Stimulated activated CD8-positive, alpha-beta memory T cell treated with anti-CD3 and anti-CD28 coated beads, Interleukin-4, amount 100 ng/mL, for 48 hours (primary cell): Measurements from ENCODE around the gene TYW1.
"Not testable (repeated sequence)": the region's sequence is repeated elsewhere in the genome, so short reads cannot be mapped to it uniquely, and the experiment has no call there.

Experiments used
- DNase-seq: peaks from one replicate; pipeline ENCODE4 v3.0.0-alpha.2; 2020

Gene TYW1

DNA sequence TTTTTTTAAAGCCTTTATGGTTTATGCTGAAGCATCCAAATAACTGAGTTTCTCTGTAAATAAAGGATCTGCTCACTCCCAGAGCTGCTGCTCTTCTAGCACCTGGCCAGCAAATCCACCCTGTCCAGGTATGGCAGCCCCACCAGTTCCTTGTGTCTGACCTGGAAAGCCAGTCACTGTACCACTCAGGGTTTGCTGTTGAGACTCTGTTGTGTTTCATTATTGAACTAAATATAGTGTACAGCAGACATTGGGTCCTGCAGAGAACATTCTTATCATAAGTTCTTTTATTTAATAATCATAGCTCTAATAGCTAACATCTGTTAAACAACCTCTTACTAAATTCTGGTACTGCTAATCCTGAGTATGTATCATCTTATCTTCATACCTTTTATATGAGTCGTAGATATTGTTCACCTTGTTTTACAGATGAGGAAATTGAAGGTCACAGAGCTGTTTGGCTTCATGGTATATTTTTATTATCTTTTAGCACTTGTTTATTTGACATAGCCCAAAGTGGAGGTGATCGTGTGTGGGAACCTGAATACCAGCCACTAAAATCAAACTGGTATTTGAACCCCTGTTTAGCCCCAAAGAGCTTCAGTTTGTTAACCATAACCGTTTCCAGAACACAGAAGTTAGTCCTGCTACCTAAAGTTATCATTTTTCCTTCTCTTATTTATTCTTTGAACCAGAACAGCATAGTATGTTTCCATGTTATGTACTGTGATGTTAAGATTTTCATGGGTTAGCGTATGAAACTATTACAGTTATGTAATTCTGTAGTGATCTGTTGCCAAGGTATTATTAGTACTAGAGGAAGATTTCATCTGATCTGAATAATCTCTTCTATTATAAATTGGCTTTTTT lies 139.2 kb downstream of the TYW1 start:
- DNase-seq, result not testable (repeated sequence)

DNA sequence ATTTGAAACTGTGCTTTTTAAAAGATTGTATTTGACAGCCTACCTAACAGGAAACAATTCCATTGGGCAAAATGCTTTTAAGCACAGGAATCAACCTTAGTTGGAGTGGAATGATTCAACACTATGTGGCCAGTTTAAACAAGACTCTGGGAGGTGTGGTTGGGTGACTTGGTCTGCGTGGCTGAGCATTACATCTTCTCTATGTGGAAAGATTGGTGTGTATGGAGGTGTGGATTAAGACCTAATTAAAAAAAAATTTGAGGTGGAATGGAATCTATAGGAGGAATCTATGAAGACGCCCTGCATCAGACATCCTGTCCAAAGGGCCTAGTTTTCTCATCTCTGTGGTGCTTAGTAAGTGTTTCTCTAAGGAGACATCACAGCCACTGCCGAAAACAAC lies 140.9 kb downstream of the TYW1 start:
- DNase-seq, result not testable (repeated sequence)

DNA sequence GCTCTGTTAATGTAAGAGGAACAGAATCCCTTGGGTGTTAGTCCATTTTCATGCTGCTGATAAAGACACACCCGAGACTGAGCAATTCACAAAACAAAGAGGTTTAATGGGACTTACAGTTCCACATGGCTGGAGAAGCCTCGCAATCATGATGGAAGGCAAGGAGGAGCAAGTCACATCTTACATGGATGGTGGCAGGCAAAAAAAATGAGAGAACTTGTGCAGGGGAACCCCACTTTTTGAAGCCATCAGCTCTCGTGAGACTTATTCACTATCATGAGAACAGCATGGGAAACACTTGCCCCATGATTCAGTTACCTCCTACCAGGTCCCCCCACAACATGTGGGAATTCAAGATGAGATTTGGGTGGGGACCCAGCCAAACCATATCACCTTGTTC lies 143.2 kb downstream of the TYW1 start:
- not testable (repeated sequence) for DNase-seq

DNA sequence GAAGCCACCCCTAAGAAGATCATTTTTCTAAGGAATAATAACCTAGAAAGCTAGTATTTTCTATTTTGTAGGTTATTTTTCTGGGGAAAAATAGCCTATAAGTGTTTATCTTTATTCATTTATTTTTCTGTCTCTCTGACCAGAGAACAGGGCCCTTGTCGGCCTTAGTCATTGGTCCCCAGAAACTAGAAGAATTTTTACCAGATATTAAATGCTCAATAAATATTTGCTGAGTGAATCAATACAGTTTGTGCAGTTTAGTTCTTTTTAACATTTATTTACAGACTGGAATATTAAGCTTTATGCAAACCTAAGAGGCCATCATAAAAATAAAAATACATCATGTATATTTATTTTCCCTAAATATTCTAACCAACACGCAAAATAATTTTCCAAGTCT lies 144.4 kb downstream of the TYW1 start:
- DNase-seq, result not testable (repeated sequence)

DNA sequence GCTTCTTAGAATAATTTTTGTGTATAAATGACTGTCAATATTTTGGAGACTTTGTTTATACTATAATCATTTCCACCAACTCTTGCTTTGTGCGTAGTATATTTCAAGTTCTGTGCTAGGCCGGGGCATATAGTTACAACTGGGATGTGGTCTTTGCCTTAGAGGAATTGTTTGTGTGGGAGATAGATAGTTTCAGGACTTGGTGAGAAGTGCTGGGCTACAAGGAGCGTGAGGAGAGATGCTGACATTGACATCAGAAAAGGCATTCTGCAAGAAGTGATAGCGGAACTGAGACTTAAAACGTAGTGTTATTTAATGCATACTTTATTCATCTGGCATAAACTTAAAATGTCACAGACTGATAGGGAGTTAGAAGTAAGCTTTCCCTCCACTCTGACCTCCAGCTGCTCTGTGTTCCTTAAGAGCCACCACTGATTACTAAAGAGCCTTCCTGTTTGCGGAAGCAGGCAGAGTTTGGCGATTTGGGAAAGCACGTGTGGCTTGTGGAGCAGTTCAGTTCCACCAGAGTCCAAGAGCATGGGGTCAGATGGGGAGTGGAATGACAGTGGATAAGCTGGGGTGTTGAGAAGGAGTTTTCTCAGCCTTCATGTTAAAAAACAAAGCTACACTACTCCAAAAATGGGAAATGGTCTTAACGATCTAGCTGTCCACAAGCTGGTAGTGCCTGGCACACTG lies 146.6 kb downstream of the TYW1 start:
- not testable (repeated sequence) for DNase-seq

DNA sequence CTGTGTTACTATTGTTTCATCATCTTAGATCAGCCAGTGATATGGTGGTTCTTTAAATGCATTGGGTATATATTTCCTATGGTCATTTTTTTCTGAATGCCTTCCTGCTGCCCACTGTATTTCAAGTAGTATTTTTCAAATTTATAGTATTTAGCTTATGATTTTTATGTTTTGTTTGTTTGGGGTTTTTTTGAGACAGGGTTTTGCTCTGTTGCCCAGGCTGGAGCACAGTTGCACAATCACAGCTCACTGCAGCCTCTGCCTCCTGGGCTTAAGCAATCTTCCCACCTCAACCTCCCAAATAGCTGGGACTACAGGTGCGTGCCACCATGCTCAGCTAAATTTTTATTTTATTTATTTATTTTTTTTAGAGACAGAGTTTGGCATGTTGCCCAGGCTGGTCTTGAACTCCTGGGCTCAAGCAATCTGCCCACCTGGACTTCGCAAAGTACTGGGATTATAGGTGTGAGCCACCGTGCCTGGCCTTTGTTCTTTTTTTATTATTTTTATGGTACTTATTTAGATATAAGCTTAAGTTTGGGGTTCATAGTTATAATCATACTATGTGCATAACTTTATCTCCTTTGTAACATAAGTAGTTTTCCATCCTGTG lies 149.1 kb downstream of the TYW1 start:
- not testable (repeated sequence) for DNase-seq

DNA sequence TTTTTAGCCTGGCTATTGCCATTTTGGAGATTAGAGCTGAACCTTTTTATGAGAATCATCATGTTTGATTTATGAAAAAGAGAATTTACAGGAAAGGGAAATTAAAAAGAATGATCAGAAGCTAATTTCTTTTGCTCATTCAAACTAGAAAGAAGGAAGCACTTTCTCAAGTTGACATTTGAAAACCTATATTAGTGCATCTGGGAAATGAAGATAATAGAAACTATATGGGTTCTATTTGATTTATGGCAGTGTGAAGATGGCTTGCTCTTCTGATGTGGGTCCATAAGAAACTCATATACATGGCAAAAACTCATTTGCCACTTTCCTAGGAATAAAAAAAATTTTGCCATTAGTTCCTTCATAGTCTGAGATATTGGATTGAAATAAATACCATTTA lies 152.5 kb downstream of the TYW1 start:
- DNase-seq, result not testable (repeated sequence)

DNA sequence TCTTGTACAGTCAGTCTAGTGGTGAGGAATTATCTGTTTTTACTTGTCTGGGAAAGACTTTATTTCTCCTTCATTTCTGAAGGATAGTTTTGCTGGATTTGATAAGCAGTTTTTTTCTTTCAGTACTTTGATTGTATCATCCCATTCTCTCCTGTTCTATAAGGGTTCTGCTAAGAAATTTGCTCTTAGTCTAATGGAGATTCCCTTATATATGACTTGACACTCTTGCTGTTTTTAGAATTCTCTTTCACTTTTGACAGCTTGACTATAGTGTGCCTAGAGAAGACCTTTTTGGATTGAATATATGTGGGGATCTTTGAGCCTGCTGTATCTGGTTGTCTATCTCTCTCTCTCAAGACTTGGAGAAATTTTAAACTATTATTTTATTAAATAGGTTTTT lies 157.7 kb downstream of the TYW1 start:
- DNase-seq, result not testable (repeated sequence)

DNA sequence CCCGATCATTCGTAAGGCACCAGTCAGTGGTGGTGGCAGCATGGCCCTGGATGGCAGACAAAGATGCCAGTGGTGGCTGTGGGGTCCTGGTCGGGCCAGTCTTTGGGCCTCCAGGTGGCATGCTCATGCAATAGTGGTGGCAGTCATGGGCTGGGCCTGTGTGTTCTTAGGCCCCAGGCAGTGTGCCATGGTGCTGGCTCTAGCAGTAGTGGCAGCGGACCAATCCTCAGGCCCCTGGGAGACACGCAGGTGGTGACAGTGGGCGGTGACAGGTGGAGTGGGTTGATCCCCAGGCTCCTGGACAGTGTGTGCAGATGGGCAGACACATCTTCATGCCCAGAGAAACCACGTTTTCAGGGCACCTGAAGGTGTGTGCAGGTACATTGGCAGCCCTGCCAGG lies 159.4 kb downstream of the TYW1 start:
- DNase-seq, result not testable (repeated sequence)

DNA sequence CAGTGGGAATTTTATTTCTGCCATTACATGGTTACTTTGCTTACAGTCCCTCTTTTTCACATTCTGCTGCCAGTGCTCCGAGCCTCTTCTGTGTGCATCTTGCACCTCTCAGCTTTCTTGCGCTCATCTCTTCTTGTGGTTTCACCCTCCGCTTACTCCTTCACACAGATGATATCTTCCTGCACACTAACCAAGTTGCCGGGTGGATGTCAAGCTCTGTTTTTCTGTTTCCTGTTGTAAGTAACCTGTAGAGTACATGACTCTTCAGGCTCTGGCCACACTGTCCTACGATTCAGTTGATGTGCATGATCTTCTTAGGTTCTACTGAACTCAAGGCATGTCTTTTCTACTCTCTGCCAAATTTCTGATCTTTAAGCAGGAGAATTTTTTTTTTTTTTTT lies 166.7 kb downstream of the TYW1 start:
- not testable (repeated sequence) for DNase-seq

DNA sequence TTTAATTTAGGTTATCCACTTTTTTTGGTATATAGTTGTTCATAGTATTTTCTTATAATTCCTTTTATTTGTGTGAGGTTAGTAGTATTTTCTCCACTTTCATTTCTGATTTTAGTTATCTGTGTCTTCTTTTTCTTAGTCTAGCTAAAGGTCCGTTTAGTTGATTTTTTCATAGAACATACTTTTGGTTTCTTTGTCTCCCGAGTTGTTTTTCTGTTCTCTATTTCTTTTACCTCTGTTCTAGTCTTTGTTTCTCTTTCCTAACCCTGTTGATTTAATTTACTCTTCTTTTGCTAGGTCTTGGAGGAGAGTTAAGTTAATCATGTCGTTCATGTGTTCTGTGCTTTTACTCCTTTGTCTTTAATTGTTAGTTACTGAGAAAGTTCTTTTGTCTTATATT lies 174.5 kb downstream of the TYW1 start:
- not testable (repeated sequence) for DNase-seq

DNA sequence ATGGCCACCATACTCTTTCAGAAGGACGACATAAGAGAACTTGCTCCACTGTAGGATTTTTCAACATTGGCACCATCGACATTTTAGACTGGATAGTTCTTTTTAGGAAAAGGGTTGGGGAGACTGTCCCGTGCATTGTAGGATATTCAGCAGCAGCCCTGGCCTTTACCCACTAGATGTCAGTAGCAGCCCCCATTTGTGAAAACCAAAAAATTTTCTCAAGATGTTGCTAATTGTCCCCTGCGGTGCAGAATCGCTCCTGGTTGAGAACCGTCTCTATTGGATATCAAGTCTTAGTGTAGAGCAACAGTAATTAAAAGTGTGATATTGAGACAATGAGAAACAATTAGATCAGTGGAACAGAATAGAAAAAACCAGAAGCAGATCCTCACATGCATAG lies 180.1 kb downstream of the TYW1 start:
- not testable (repeated sequence) for DNase-seq

DNA sequence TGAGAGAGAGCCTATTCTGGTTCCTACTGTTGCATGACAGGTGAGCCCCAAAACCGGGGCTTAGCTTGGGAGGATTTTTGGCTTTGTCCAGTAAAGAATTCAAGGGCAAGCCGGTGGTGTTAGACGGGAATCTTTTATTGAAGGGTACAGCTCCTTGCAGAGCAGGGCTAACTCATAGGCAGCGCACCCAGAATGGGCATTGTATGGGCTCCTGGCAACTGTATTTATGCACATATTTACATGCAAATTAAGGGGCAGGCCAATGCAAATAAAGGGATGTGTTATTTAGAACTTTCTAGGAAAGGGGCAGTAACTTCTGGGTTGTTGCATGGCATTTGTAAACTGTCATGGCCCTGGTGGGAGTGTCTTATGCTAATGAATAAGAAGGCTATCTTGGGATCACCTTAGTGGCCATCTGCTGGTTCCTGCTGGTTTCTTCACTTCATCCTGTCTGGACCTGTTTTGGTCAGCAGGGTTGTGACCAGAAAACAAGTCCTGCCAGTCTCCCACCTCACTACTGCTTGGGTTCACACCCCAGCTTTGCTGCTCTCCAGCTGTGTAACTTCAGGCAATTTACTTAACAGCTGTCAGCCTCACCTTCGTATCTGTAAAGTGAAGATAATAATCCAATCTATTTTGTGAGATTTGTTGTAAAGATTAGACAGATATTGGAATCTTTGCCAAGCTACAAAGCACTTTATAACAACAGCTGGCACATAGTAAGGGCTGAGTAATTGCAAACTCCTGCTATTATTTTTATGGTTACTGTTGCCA lies 182.5 kb downstream of the TYW1 start:
- DNase-seq, result not testable (repeated sequence)

DNA sequence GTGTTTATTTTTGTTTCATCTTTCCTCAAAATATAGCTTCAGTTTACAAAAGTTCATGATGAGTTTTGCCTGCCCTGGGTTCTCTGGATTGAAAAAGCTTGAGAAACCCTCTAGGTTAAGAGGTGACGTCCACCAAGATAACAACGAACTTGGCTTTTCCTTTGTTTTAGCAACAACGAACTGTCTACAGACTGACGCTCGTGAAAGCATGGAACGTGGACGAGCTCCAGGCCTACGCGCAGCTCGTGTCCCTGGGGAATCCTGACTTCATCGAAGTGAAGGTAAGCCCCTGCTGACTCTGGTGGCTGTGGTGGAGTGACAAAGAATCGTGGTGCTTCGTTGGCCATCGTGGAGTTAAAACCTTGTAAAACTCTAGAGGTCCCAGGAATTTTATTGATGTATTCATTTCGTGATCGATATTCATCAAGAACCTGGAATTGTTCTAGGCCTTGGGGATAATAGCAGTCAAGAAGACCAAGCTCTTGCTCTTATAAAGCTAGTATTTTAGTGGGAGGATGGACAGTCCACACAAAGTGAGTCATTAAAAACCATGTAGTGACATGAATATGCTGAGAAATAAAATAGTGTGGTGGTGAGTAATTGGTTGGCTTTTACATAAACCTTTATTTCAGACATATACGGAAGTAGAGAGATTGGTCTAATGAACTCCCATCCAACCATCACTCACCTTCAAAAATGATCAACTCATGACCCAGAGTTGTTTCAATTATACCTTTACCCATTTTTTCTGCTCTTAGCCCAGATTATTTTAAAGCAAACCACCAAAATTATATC lies 186.5 kb downstream of the TYW1 start:
- DNase-seq, result not testable (repeated sequence)

DNA sequence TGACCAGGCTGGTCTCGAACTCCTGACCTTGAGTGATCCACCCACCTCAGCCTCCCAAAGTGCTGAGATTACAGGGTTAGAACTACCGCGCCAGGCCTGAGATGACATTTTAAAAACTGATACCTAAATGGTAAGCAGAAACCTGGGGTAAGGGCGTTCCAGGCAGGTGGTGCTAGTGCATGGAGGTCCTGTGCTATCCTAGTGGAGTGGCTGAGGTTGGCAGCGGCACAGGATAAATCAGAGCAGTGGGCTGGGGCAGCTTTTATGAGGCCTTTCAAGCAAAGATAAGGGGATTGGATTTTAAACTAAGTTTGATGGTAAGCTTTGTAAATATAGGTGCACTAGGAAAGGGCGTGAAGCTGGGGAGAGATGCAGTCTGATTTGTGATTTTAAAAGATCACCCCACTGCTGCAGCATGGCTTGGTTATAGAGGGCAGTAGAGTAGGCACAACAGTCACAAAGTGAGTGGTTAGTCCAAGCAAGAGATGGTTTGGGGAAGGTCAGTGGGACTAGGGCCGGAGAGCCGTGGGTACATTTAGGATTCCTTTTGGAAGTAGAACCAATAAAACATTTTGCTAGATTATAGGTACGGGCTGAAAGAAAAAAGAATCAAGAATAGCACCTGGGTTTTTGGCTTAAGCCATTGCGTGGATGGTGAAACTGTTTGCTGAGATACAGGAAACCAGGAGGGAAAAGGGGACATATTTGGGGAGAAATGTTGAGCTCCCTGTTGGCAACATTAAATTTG lies 188.5 kb downstream of the TYW1 start:
- not testable (repeated sequence) for DNase-seq

DNA sequence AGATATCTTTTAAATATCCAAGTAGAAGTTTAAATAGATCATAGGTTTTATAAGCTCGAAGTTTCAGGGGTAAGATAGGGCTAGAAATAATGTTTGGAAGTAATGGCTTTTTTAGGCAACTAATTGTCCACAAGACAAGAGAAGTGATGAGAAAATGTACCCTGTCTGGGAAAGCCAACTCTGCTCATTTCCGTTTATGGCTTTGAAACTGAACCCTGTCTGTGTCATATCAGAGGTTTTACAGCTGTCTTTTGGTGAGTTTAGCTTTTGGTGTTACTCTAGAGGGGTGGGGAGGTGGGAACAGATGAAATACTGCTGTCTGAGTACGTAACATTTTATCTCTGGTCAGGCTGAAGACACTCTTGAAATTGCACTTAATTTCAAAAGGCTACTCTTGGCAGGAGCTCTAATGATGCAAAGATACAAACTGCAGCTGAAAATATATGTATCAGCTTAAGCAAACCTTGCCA lies 189.1 kb downstream of the TYW1 start:
- not testable (repeated sequence) for DNase-seq

DNA sequence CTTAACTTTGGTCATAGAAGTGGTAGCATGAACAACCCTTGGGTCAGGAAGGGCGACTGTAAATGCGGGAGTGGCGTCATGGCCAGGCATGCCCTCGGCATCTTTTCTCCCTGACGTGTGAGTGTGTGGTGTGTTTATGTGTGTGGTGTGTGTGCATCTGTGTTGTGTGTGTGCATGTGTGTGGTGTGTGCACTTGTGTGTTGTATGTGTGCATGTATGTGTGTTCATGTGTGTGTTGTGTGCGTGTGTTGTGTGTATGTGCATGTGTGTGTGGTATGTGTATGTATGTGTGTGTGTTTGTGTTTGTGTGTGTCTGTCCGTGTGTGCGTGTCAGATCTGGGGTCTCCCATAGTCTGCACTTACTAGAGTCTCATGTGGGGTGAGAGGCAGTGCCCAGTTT lies 192.5 kb downstream of the TYW1 start:
- DNase-seq, result not testable (repeated sequence)

DNA sequence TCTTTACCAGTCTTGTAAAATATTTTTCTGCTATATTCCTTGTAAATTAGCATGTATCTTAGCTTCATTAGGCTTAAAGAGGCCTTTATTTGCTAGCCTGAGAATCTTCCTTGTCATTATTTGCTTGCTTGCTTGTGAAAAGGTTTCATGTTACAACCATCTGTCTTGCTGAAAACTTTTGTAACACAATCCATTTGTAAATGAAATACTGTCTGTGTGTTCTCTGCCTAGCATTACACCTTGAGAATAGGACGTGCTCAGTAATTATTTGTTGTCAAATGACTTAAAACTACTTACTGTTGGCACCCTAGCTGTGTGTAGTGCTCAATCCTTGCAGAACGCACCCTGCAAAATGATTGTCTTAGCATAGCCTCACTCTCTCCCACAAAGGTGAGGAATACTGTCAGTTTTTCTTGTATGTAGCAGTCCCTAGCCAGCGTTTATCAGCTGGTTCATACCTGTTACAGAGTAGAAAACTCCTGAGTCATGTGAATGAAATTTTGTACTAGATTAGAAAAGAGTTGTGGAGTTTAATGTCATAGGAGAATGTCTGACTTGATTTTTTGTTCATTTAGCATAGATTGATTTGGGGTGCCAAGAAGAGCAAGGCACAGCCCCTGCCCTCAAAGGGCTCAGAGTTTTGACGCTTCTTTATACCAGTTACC lies 193.3 kb downstream of the TYW1 start:
- DNase-seq, result not testable (repeated sequence)

DNA sequence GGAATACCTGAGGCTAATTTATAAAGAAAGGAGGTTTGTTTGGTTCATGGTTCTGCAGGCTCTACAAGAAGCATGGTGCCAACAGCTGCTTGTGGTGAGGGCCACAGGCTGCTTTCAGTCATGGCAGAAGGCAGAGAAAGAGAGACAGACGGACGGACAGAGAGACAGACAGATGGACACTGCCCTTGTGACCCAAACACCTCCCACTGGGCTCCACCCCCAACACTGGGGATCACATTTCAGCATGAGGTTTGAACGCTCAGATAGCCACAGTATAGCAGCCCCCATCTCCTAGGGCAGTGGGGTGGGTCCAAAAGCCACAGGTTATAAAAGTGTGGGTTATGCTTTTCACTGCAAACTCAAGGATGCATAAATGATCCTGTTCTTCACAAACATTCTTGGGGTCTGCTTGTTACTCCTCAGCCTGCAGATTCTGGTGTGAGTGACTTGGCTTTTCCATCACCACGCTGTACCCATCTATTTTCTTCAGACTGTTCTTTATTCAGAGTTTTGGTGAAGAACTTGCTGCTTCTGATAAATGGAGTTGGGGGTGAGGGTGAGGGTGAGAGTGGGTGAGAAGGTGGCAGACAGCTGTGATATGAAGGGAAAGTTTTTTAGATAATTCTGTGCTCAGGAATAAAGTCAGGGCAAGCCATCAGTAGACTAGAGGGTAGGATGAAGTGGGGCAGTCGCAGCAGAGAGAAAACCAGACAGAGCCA lies 194.5 kb downstream of the TYW1 start:
- DNase-seq, result not testable (repeated sequence)
